Peyer's patch (tissue), 4 donors: ENCODE results near the gene ACTR5.

Experiments
- POLR2A ChIP-seq, 2 donors: fragments of 450-650 bp; IDR thresholded peaks; one replicate each; pipeline ENCODE4 v1.5.1; 2017; ENCODE audit warnings: antibody characterized with exemption in 2 of 2, mild to moderate bottlenecking in 2 of 2, moderate library complexity in 2 of 2
- TF ChIP-seq, protein P1 (sequence below), 6 experiments: fragments of 450-650 bp in 4 of 6; fragments of 200-600 bp in 2 of 6; sonication (generic) in 1 of 6; IDR thresholded peaks; one replicate each; pipeline ENCODE4 v1.5.1; 2017 to 2019; ENCODE audit warnings: antibody characterized with exemption in 6 of 6, mild to moderate bottlenecking in 3 of 6, moderate library complexity in 1 of 6

GRCh38 chr20:38704136-38704535 lies 44.1 kb upstream of the ACTR5 start:
- TF ChIP-seq, protein P1, sequence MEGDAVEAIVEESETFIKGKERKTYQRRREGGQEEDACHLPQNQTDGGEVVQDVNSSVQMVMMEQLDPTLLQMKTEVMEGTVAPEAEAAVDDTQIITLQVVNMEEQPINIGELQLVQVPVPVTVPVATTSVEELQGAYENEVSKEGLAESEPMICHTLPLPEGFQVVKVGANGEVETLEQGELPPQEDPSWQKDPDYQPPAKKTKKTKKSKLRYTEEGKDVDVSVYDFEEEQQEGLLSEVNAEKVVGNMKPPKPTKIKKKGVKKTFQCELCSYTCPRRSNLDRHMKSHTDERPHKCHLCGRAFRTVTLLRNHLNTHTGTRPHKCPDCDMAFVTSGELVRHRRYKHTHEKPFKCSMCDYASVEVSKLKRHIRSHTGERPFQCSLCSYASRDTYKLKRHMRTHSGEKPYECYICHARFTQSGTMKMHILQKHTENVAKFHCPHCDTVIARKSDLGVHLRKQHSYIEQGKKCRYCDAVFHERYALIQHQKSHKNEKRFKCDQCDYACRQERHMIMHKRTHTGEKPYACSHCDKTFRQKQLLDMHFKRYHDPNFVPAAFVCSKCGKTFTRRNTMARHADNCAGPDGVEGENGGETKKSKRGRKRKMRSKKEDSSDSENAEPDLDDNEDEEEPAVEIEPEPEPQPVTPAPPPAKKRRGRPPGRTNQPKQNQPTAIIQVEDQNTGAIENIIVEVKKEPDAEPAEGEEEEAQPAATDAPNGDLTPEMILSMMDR (IDR thresholded peaks at IDR 0.05): no peak
- TF ChIP-seq POLR2A (IDR thresholded peaks at IDR 0.05): no peak
